ENCODE measurements around the gene PACRG. TPM values are rescaled to one million over a fixed set of nuclear protein-coding genes. Genes with fewer than 3 reads are reported as not detected.
"Not testable (repeated sequence)": the region's sequence is repeated elsewhere in the genome, so short reads cannot be mapped to it uniquely, and the experiment has no call there.

Gene PACRG
- 0.08 and 0.18 TPM in 2 replicates for polyA plus RNA-seq (2013)

GRCh38 chr6:162727322-162728182, at the start of gene PACRG, which contains the start of gene PRKN:
Gene PACRG (plus strand): TSS chr6:162727974.
Gene PRKN (minus strand): TSS chr6:162727766.
- Histone ChIP-seq H3K4me3 (ENCODE audit: low read depth, low read length) (peak within 1 kb of the TSS; percentile 98), H4K12ac (ENCODE audit: low read depth, low read length) (peak within 1 kb of the TSS; percentile 28), H2BK120ac (ENCODE audit: insufficient read depth, low read length, poor library complexity) (peak within 1 kb of the TSS; percentile 18), H3K14ac (ENCODE audit: low read length) (peak within 1 kb of the TSS; percentile 59), H3K79me2 (ENCODE audit: control insufficient read depth, insufficient read depth, low read length, poor library complexity) (peaks cover 4% of the 10 kb centered on the region), H3K27ac (ENCODE audit: low read depth, low read length) (no peak within 1 kb of the TSS), H4K91ac (ENCODE audit: low read depth, low read length) (peak within 1 kb of the TSS; percentile 60), H3K9me3 (ENCODE audit: insufficient read depth, low read depth, low read length) (no peaks in the 10 kb centered on the region), H2AK5ac (ENCODE audit: low read length) (no peak within 1 kb of the TSS), H4K8ac (ENCODE audit: low read depth, low read length) (peak within 1 kb of the TSS; percentile 88), H3K4me1 (ENCODE audit: control insufficient read depth in 1 of 2, insufficient read depth in 2 of 2, low read length in 2 of 2) (no peaks in the 10 kb centered on the region), H3K4ac (ENCODE audit: low read depth, low read length) (peak within 1 kb of the TSS; percentile 29), H3K18ac (ENCODE audit: low read length) (peak within 1 kb of the TSS; percentile 39), H3K9ac (ENCODE audit: low read length) (peak within 1 kb of the TSS; percentile 87), H3K27me3 (ENCODE audit: insufficient read depth, low read length) (no peaks in the 10 kb centered on the region), H2BK5ac (ENCODE audit: low read depth, low read length, poor library complexity) (peak within 1 kb of the TSS; percentile 8), H3K23ac (ENCODE audit: low read length) (peak within 1 kb of the TSS; percentile 3), H3K4me2 (ENCODE audit: low read length) (peak within 1 kb of the TSS; percentile 85), H2BK12ac (ENCODE audit: low read length) (peak within 1 kb of the TSS; percentile 6), H3K36me3 (ENCODE audit: control insufficient read depth in 1 of 2, insufficient read depth in 2 of 2, low read length in 2 of 2) (no peaks in the 10 kb centered on the region), H2AFZ (ENCODE audit: insufficient read depth, low read length, poor library complexity) (peak within 1 kb of the TSS; percentile 87), H3K79me1 (ENCODE audit: low read length) (peaks cover 4% of the 10 kb centered on the region)
- peak; percentile 100 for DNase-seq
- no CpG with 5 or more reads among the region's 84 CpGs for WGBS (ENCODE audit: extremely low coverage, insufficient coverage, insufficient read length)

DNA sequence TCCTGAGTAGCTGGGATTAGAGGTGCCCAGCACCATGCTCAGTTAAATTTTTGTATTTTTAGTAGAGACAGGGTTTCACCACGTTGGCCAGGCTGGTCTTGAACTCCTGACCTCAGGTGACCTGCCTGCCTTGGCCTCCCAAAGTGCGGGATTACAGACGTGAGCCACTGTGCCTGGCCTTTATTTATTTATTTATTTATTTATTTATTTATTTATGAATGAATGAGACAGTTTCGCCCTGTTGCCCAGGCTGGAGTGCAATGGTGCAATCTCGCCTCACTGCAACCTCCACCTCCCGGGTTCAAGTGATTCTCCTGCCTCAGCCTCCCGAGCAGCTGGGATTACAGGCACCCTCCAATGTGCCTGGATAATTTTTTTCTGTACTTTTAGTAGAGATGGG, 48.9 kb upstream of the PACRG start:
- WGBS (ENCODE audit: extremely low coverage, insufficient coverage, insufficient read length) = no CpG with 5 or more reads among the region's 7 CpGs

GRCh38 chr6:162679681-162680080, 48.1 kb upstream of the PACRG start:
- H3K4me2 ChIP-seq (ENCODE audit: low read length) = no peak overlapping the region
- no peak overlapping the region for H3K4me3 ChIP-seq (ENCODE audit: low read depth, low read length)
- no peak overlapping the region for H4K91ac ChIP-seq (ENCODE audit: low read depth, low read length)
- H3K4me1 ChIP-seq (ENCODE audit: control insufficient read depth in 1 of 2, insufficient read depth in 2 of 2, low read length in 2 of 2) = no peaks in the 10 kb centered on the region
- H3K23ac ChIP-seq (ENCODE audit: low read length) = no peak overlapping the region
- no peak overlapping the region for H2BK12ac ChIP-seq (ENCODE audit: low read length)
- H3K36me3 ChIP-seq (ENCODE audit: control insufficient read depth in 1 of 2, insufficient read depth in 2 of 2, low read length in 2 of 2) = no peaks in the 10 kb centered on the region
- H3K79me2 ChIP-seq (ENCODE audit: control insufficient read depth, insufficient read depth, low read length, poor library complexity) = no peaks in the 10 kb centered on the region
- H3K27me3 ChIP-seq (ENCODE audit: insufficient read depth, low read length) = no peaks in the 10 kb centered on the region
- no peak overlapping the region for H4K8ac ChIP-seq (ENCODE audit: low read depth, low read length)
- H3K18ac ChIP-seq (ENCODE audit: low read length) = no peak overlapping the region
- no peaks in the 10 kb centered on the region for H3K9me3 ChIP-seq (ENCODE audit: insufficient read depth, low read depth, low read length)
- H2BK5ac ChIP-seq (ENCODE audit: low read depth, low read length, poor library complexity) = no peak overlapping the region
- no peak overlapping the region for H3K9ac ChIP-seq (ENCODE audit: low read length)
- H3K27ac ChIP-seq (ENCODE audit: low read depth, low read length) = no peak overlapping the region
- no peak overlapping the region for H4K12ac ChIP-seq (ENCODE audit: low read depth, low read length)
- H3K79me1 ChIP-seq (ENCODE audit: low read length) = no peaks in the 10 kb centered on the region
- H3K14ac ChIP-seq (ENCODE audit: low read length) = no peak overlapping the region
- WGBS (ENCODE audit: extremely low coverage, insufficient coverage, insufficient read length) = no CpG with 5 or more reads among the region's 1 CpG
- no peak overlapping the region for H2BK120ac ChIP-seq (ENCODE audit: insufficient read depth, low read length, poor library complexity)
- H2AFZ ChIP-seq (ENCODE audit: insufficient read depth, low read length, poor library complexity) = no peak overlapping the region
- H2AK5ac ChIP-seq (ENCODE audit: low read length) = no peak overlapping the region
- H3K4ac ChIP-seq (ENCODE audit: low read depth, low read length) = no peak overlapping the region
- no peak for DNase-seq

More for the DNA sequence above, 48.9 kb upstream of the PACRG start:
- H2BK12ac ChIP-seq (ENCODE audit: low read length); H4K8ac ChIP-seq (ENCODE audit: low read depth, low read length); H3K23ac ChIP-seq (ENCODE audit: low read length); H3K4me2 ChIP-seq (ENCODE audit: low read length); H2BK120ac ChIP-seq (ENCODE audit: insufficient read depth, low read length, poor library complexity); H2AFZ ChIP-seq (ENCODE audit: insufficient read depth, low read length, poor library complexity); H3K36me3 ChIP-seq (ENCODE audit: control insufficient read depth in 1 of 2, insufficient read depth in 2 of 2, low read length in 2 of 2); H3K9me3 ChIP-seq (ENCODE audit: insufficient read depth, low read depth, low read length); H2AK5ac ChIP-seq (ENCODE audit: low read length); H3K27me3 ChIP-seq (ENCODE audit: insufficient read depth, low read length); H4K12ac ChIP-seq (ENCODE audit: low read depth, low read length); DNase-seq; H3K9ac ChIP-seq (ENCODE audit: low read length); H3K18ac ChIP-seq (ENCODE audit: low read length); H3K4me1 ChIP-seq (ENCODE audit: control insufficient read depth in 1 of 2, insufficient read depth in 2 of 2, low read length in 2 of 2); H3K4ac ChIP-seq (ENCODE audit: low read depth, low read length); H3K4me3 ChIP-seq (ENCODE audit: low read depth, low read length); H2BK5ac ChIP-seq (ENCODE audit: low read depth, low read length, poor library complexity); H3K79me1 ChIP-seq (ENCODE audit: low read length); H3K14ac ChIP-seq (ENCODE audit: low read length); H3K27ac ChIP-seq (ENCODE audit: low read depth, low read length); H4K91ac ChIP-seq (ENCODE audit: low read depth, low read length); H3K79me2 ChIP-seq (ENCODE audit: control insufficient read depth, insufficient read depth, low read length, poor library complexity): not testable (repeated sequence)

GRCh38 chr6:162680367-162680766, 47.4 kb upstream of the PACRG start:
- Histone ChIP-seq H3K27ac (ENCODE audit: low read depth, low read length) (no peak overlapping the region), H2BK5ac (ENCODE audit: low read depth, low read length, poor library complexity) (no peak overlapping the region), H3K4me1 (ENCODE audit: control insufficient read depth in 1 of 2, insufficient read depth in 2 of 2, low read length in 2 of 2) (no peaks in the 10 kb centered on the region), H3K36me3 (ENCODE audit: control insufficient read depth in 1 of 2, insufficient read depth in 2 of 2, low read length in 2 of 2) (no peaks in the 10 kb centered on the region), H4K12ac (ENCODE audit: low read depth, low read length) (no peak overlapping the region), H3K18ac (ENCODE audit: low read length) (no peak overlapping the region), H2BK120ac (ENCODE audit: insufficient read depth, low read length, poor library complexity) (no peak overlapping the region), H4K91ac (ENCODE audit: low read depth, low read length) (no peak overlapping the region), H2AK5ac (ENCODE audit: low read length) (no peak overlapping the region), H4K8ac (ENCODE audit: low read depth, low read length) (no peak overlapping the region), H3K14ac (ENCODE audit: low read length) (no peak overlapping the region), H2BK12ac (ENCODE audit: low read length) (no peak overlapping the region), H3K27me3 (ENCODE audit: insufficient read depth, low read length) (no peaks in the 10 kb centered on the region), H2AFZ (ENCODE audit: insufficient read depth, low read length, poor library complexity) (no peak overlapping the region), H3K4me3 (ENCODE audit: low read depth, low read length) (no peak overlapping the region), H3K4me2 (ENCODE audit: low read length) (no peak overlapping the region), H3K79me2 (ENCODE audit: control insufficient read depth, insufficient read depth, low read length, poor library complexity) (no peaks in the 10 kb centered on the region), H3K23ac (ENCODE audit: low read length) (no peak overlapping the region), H3K9me3 (ENCODE audit: insufficient read depth, low read depth, low read length) (no peaks in the 10 kb centered on the region), H3K4ac (ENCODE audit: low read depth, low read length) (no peak overlapping the region), H3K9ac (ENCODE audit: low read length) (no peak overlapping the region), H3K79me1 (ENCODE audit: low read length) (no peaks in the 10 kb centered on the region)
- no peak for DNase-seq
